Neuron (in vitro differentiated cells): ENCODE data around the gene A1BG.

Source experiments
- H2AFZ ChIP-seq: one replicate; pipeline ENCODE4 v1.6.1; 2013; ENCODE audit warnings: low read depth, mild to moderate bottlenecking, inconsistent platforms, low read length, moderate library complexity
- H3K27me3 ChIP-seq: one replicate; pipeline ENCODE4 v1.6.1; 2013; ENCODE audit warnings: low read length; ENCODE audit not compliant: insufficient read depth
- H3K36me3 ChIP-seq: one replicate; pipeline ENCODE4 v1.6.1; 2013; ENCODE audit warnings: low read length; ENCODE audit not compliant: insufficient read depth
- H3K4me1 ChIP-seq: one replicate; pipeline ENCODE4 v1.6.1; 2013; ENCODE audit warnings: low read length; ENCODE audit not compliant: insufficient read depth
- H3K4me3 ChIP-seq: 2 replicates; pipeline ENCODE4 v1.5.1; 2013; ENCODE audit warnings: mild to moderate bottlenecking, low read length, moderate library complexity
- H3K9me3 ChIP-seq: one replicate; pipeline ENCODE4 v1.6.1; 2013; ENCODE audit warnings: low read length

The A1BG gene

GRCh38 chr19:58394821-58395219, 41.5 kb upstream of the A1BG start:
- H3K4me3 ChIP-seq, result no peak overlapping the region
- H3K27me3 ChIP-seq, result no peaks in the 10 kb centered on the region
- H3K36me3 ChIP-seq, result peaks cover 47% of the 10 kb centered on the region
- no peak overlapping the region for H2AFZ ChIP-seq
- H3K4me1 ChIP-seq, result no peaks in the 10 kb centered on the region
- H3K9me3 ChIP-seq, result no peaks in the 10 kb centered on the region

- H3K36me3 ChIP-seq, result peaks cover 54% of the 10 kb centered on the region
- no peaks in the 10 kb centered on the region for H3K27me3 ChIP-seq
- H2AFZ ChIP-seq, result no peak overlapping the region
- H3K4me3 ChIP-seq, result no peak overlapping the region
- H3K4me1 ChIP-seq, result peaks cover 4% of the 10 kb centered on the region
- no peaks in the 10 kb centered on the region for H3K9me3 ChIP-seq
Observed at GRCh38 chr19:58393725-58394033, 40.4 kb upstream of the A1BG start.

- Histone ChIP-seq H3K27me3 (no peaks in the 10 kb centered on the region), H3K4me3 (no peak overlapping the region), H3K9me3 (no peaks in the 10 kb centered on the region), H2AFZ (no peak overlapping the region), H3K36me3 (peaks cover 58% of the 10 kb centered on the region), H3K4me1 (peaks cover 7% of the 10 kb centered on the region)
Observed at GRCh38 chr19:58392945-58393724, 39.8 kb upstream of the A1BG start.

GRCh38 chr19:58388175-58388526, 34.9 kb upstream of the A1BG start:
- Histone ChIP-seq H3K4me1 (peaks cover 26% of the 10 kb centered on the region), H3K4me3 (peak overlapping the region; percentile 76), H3K36me3 (peaks cover 32% of the 10 kb centered on the region), H3K9me3 (no peaks in the 10 kb centered on the region), H3K27me3 (no peaks in the 10 kb centered on the region), H2AFZ (no peak overlapping the region)

- Histone ChIP-seq H3K36me3 (peaks cover 26% of the 10 kb centered on the region), H3K4me3 (peak overlapping the region; percentile 76), H2AFZ (no peak overlapping the region), H3K9me3 (no peaks in the 10 kb centered on the region), H3K27me3 (no peaks in the 10 kb centered on the region), H3K4me1 (peaks cover 26% of the 10 kb centered on the region)
Observed at GRCh38 chr19:58387338-58388174, 34.3 kb upstream of the A1BG start.

- Histone ChIP-seq H3K36me3 (peaks cover 21% of the 10 kb centered on the region), H3K4me1 (peaks cover 31% of the 10 kb centered on the region), H3K9me3 (no peaks in the 10 kb centered on the region), H3K4me3 (peak within 1 kb of the TSS; percentile 76), H3K27me3 (no peaks in the 10 kb centered on the region), H2AFZ (peak within 1 kb of the TSS; percentile 6)
Observed at GRCh38 chr19:58386576-58387337, 33.5 kb upstream of the A1BG start, which contains the start of gene RPS5. Gene RPS5 (plus strand): TSS chr19:58387269. CDS start chr19:58388138, 869 bp downstream.

GRCh38 chr19:58385891-58386575, 32.7 kb upstream of the A1BG start:
- H3K9me3 ChIP-seq, result no peaks in the 10 kb centered on the region
- peaks cover 32% of the 10 kb centered on the region for H3K4me1 ChIP-seq
- peaks cover 20% of the 10 kb centered on the region for H3K36me3 ChIP-seq
- H3K27me3 ChIP-seq, result no peaks in the 10 kb centered on the region
- peak overlapping the region; percentile 76 for H3K4me3 ChIP-seq
- peak overlapping the region; percentile 6 for H2AFZ ChIP-seq

GRCh38 chr19:58385313-58385890, 32.1 kb upstream of the A1BG start:
- Histone ChIP-seq H3K4me3 (peak overlapping the region; percentile 76), H2AFZ (no peak overlapping the region), H3K9me3 (no peaks in the 10 kb centered on the region)

GRCh38 chr19:58382997-58383603, 29.8 kb upstream of the A1BG start:
- no peaks in the 10 kb centered on the region for H3K9me3 ChIP-seq
- H2AFZ ChIP-seq, result no peak overlapping the region
- peaks cover 2% of the 10 kb centered on the region for H3K36me3 ChIP-seq
- peaks cover 35% of the 10 kb centered on the region for H3K4me1 ChIP-seq
- no peak overlapping the region for H3K4me3 ChIP-seq
- no peaks in the 10 kb centered on the region for H3K27me3 ChIP-seq

More at GRCh38 chr19:58385313-58385890, 32.1 kb upstream of the A1BG start:
- peaks cover 32% of the 10 kb centered on the region for H3K4me1 ChIP-seq
- no peaks in the 10 kb centered on the region for H3K27me3 ChIP-seq
- peaks cover 14% of the 10 kb centered on the region for H3K36me3 ChIP-seq

GRCh38 chr19:58381460-58382212, 28.3 kb upstream of the A1BG start:
- no peaks in the 10 kb centered on the region for H3K27me3 ChIP-seq
- no peak overlapping the region for H2AFZ ChIP-seq
- H3K4me1 ChIP-seq, result peaks cover 29% of the 10 kb centered on the region
- no peaks in the 10 kb centered on the region for H3K9me3 ChIP-seq
- H3K4me3 ChIP-seq, result peak overlapping the region; percentile 81
- no peaks in the 10 kb centered on the region for H3K36me3 ChIP-seq

GRCh38 chr19:58380662-58381459, 27.6 kb upstream of the A1BG start, which contains the start of gene ZNF837:
Gene ZNF837 (minus strand): TSS chr19:58381030. CDS start chr19:58369332, 11,698 bp downstream.
- Histone ChIP-seq H3K27me3 (no peaks in the 10 kb centered on the region), H3K4me3 (peak within 1 kb of the TSS; percentile 81), H3K9me3 (no peaks in the 10 kb centered on the region), H3K36me3 (no peaks in the 10 kb centered on the region), H3K4me1 (peaks cover 25% of the 10 kb centered on the region), H2AFZ (peak within 1 kb of the TSS; percentile 17)
